HG02623 (cell line): ENCODE results near the gene NUP85.
A peak's percentile ranks its signal among the peaks of the same experiment; 100 is the strongest.
"Not testable (repeated sequence)": the region's sequence is repeated elsewhere in the genome, so short reads cannot be mapped to it uniquely, and the experiment has no call there.

ENCODE experiments used
- ATAC-seq: cut with Tn5 transposase; IDR thresholded peaks from one replicate; pipeline ENCODE4 v1.9.1; 2021; ENCODE audit warnings: moderate library complexity; ENCODE audit not compliant: unreplicated experiment

The NUP85 gene, protein sequence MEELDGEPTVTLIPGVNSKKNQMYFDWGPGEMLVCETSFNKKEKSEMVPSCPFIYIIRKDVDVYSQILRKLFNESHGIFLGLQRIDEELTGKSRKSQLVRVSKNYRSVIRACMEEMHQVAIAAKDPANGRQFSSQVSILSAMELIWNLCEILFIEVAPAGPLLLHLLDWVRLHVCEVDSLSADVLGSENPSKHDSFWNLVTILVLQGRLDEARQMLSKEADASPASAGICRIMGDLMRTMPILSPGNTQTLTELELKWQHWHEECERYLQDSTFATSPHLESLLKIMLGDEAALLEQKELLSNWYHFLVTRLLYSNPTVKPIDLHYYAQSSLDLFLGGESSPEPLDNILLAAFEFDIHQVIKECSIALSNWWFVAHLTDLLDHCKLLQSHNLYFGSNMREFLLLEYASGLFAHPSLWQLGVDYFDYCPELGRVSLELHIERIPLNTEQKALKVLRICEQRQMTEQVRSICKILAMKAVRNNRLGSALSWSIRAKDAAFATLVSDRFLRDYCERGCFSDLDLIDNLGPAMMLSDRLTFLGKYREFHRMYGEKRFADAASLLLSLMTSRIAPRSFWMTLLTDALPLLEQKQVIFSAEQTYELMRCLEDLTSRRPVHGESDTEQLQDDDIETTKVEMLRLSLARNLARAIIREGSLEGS

DNA sequence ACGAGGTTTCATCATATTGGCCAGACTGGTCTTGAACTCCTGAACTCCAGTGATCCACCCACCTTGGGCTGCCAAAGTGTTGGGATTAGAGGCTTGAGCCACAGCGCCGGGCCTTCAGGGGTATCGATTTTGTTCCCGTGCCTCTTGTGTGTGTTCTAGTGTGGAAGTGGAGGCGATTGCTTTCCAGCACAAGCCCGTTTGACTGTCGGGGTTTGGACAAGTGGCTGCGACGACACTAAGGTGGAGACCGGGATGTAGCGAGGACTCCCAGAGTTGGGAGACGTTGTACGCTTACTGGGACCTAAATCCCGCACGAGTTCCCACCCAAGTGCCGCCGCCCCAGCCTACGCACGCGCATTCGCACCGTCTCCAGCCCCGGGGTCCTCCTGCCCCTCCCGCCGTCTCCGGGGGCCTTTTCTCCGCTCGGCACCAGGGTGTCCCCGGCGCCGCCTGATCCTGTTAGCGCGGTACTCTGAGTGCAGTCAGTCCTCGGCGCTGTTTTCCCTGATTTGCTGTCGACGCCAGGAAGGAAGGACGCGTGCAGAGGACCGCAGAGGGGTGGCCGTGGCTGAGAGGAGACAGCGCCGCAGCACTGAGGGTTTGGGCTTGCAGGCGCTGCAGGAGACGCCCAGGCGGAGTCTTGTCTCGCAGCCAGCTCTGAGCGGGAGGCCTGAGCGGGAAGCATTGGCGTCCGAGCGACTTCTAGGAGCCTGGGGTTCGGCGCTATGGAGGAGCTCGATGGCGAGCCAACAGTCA is at the start of gene NUP85:
Gene NUP85 (plus strand): TSS at position 643 of the 756 bp plus-strand sequence. CDS start 83 bp downstream, at position 726.
- peak; percentile 59 for ATAC-seq

GRCh38 chr17:75158480-75158879 is 47.0 kb upstream of the NUP85 start:
- not testable (repeated sequence) for ATAC-seq

DNA sequence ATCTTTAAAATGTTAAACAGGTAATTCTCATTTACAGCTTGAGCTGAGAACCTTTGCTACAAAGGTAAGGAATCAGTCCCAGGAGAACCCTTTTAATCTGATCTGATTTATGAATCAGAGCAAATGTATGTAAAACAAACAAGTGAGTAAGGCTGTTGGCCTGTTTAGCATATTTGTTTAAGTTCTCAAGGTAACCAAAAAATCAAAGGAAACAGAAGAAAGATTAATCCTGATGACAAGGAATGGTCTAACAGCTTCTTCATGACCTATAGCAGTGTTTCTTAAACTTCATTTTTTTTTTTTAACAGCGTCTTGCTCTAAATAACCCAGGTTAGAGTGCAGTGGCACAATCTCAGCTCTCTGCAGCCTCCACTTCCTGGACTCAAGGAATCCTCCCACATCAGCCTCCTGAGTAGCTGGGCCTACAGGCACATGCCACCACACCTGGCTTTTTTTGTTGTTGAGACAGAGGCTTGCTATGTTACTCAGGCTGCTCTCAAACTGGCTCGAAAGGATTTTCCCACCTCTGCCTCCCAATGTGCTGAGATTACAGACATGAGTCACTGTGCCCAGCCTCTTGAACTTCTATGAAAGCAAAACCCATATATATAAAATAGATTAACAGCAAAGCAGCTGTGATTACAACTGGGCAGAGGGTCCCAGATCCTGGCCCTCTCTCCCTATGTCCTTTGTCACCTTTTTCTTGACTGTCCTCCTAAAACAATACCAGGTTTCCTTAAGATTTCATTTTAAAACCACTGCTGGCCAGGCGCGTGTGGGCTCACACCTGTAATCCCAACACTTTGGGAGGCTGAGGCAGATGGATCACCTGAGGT is 46.1 kb upstream of the NUP85 start:
- no peak for ATAC-seq

DNA sequence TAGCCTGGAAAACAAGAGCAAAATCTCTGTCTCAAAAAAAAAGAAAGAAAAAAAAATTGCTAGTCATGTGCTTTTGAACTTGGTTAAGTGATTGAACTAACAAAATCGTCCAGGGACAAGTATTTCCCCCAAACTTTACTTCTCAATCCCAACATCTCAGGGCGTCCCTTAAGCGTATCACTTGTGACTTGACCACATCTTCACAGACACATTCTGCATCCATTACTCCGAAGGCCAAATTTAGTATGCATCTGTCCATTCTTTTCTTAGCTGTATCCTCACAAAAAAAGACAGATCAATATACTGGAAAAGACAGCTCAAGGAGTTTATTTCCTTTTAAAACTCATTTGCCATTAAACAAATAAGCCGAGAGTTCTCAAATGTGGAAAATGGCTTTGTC is 45.3 kb upstream of the NUP85 start:
- ATAC-seq, result no peak

DNA sequence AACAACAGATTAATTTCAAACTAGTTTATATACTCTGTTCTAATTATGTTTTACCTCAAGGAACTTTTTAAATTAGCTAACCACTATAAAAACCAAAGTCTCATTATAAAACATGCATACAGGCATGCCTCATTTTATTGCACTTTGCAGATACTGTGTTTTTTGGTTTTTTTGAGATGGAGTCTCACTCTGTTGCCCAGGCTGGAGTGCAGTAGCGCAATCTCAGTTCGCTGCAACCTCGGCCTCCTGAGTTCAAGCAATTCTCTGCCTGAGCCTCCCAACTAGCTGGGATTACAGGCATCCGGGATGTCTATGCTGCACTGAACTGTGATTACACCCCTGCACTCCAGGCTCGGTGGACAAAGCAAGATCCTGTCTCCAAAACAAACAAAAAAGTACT is 42.4 kb upstream of the NUP85 start:
- ATAC-seq, result no peak

GRCh38 chr17:75164606-75165005 is 40.9 kb upstream of the NUP85 start:
- not testable (repeated sequence) for ATAC-seq

GRCh38 chr17:75168998-75169397 is 36.5 kb upstream of the NUP85 start:
- no peak for ATAC-seq

- no peak for ATAC-seq
These were observed 32.0 kb upstream of the NUP85 start for GRCh38 chr17:75173526-75173925.

- ATAC-seq, result no peak
These were observed 30.5 kb upstream of the NUP85 start for GRCh38 chr17:75174996-75175395.

GRCh38 chr17:75176625-75177024 is 28.9 kb upstream of the NUP85 start:
- ATAC-seq, result no peak

GRCh38 chr17:75178453-75178852 is 27.0 kb upstream of the NUP85 start:
- ATAC-seq, result no peak

DNA sequence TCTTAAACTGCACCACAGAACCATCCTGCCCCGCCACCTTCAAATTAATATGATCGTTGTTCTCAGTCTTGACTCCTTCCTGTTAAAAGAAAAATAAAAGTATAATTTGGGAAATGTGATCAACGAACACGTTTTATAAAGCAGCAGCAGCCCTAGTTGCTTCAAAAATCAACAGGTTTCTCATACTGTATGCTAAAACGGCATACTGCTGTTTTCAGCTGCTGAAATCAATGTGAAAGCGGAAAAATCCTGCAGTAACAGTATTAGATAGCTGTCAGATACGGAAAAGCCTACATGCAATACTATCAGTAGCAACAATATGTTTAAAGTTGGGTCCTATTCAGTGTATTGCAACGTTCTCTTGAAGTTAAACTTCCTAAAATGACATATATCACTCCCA is 24.4 kb upstream of the NUP85 start:
- no peak for ATAC-seq

DNA sequence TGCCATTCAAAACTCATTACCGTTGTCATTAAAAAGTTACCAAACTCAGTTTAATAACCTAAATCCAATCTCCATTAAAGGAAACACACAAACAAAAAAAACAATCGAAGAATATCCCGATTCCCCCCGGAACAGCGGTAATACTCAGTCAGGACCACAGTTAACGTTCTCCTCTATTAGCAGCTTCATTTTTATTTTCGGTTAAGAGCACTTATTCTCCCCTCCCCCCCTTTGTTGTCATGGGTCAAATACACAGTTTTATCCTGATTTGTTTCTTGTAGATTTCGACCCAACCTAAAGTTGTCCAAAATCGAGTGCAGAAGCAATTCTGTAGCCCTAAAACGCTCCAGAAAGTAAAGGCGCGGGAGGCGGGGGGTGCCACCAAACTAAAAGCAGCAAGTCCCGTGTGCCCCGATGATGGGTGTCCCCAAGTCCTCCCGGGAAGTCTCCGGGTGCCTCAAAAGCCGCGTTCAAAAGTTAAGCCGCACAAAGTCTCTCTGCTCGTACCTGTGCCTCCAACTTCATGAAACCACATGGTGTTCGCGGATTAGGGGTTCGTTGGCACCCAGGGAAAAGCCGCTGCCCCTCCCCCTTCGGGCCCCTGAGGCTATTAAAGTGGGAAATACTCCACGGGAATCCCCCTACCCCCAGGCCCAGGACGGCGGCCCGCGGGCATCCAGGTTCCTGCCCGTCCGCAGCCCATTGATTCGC is 23.7 kb upstream of the NUP85 start:
- ATAC-seq, result no peak

DNA sequence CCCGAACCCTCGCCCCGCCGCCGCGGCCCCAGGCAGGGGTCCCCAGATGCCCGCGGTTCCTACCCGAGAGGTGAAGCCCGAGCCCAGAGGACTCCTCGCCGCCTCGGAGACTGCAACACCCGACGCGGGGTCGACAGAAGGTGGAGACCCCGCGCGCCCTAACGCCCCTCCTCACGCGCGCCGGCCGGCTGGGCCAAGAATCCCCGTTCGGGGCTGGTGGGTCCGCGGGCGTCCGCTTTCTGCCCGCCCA is 23.2 kb upstream of the NUP85 start:
- peak; percentile 16 for ATAC-seq

GRCh38 chr17:75182569-75183436 is 22.7 kb upstream of the NUP85 start, which contains the start of gene SUMO2:
SUMO2 (minus strand) TSS chr17:75182959; CDS start chr17:75182834, 125 bp downstream.
- ATAC-seq, result peak; percentile 56

GRCh38 chr17:75183999-75184884 is 21.2 kb upstream of the NUP85 start:
- ATAC-seq, result no peak

DNA sequence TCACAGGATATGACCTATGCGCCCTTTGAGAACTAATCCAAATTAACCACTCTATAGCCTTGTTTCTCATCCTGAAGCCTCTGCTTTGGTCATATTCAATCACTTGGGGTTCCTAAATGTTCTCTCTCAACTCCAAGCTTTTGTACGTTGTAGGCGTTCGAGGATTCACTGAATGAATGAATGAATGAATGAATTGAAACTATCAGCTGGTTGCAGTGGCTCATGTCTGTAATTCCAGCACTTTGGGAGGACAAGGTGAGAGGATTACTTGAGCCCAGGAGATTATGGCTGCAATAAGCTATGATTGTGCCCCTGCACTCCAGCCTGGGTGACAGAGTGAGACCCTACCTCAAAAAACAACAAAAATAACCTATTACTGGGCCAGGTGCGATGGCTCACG is 16.9 kb upstream of the NUP85 start:
- ATAC-seq, result no peak

DNA sequence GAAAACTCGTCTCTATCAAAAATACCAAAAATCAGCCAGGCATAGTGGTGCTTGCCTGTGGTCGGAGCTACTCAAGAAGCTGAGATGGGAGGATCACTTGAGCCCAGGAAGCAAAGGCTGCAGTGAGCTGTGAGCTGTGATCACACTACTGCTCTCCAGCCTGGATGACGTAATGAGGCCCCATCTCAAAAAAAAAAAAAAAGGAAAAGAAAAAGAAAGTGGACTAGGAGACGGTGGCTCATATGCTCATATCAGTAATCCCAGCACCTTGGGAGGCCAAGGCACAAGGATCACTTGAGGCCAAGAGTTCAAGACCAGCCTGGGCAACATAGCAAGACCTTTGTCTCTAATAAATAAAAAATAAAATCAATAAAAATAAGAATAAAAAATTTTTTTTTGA is 13.9 kb upstream of the NUP85 start:
- ATAC-seq, result no peak
